RWPE2 (cell line): ENCODE results near the gene SHD.

Experiments
- ATAC-seq: fragments of 200-7000 bp; cut with Tn5 transposase; 3 replicates; pipeline ENCODE4 v1.9.1; 2021; ENCODE audit warnings: low read depth
- DNase-seq: peaks from one replicate; pipeline ENCODE4 v3.0.0-alpha.2; 2020; ENCODE audit warnings: low spot score
- H3K27ac ChIP-seq: fragments of 450-650 bp; 2 replicates; pipeline ENCODE4 v1.5.1; 2017; ENCODE audit warnings: mild to moderate bottlenecking; ENCODE audit not compliant: poor library complexity, severe bottlenecking
- H3K27me3 ChIP-seq: fragments of 250-450 bp; sonication (Bioruptor Pico); 2 replicates; pipeline ENCODE4 v1.5.1; 2021; ENCODE audit warnings: mild to moderate bottlenecking, moderate library complexity; ENCODE audit not compliant: insufficient read depth, poor library complexity, severe bottlenecking
- H3K36me3 ChIP-seq: fragments of 250-450 bp; sonication (Bioruptor Pico); 2 replicates; pipeline ENCODE4 v1.5.1; 2020; ENCODE audit warnings: low read depth, mild to moderate bottlenecking, moderate library complexity
- H3K4me1 ChIP-seq: fragments of 250-450 bp; sonication (Bioruptor Pico); 2 replicates; pipeline ENCODE4 v1.5.1; 2021; ENCODE audit warnings: mild to moderate bottlenecking, moderate library complexity; ENCODE audit not compliant: insufficient read depth, poor library complexity, severe bottlenecking
- H3K4me3 ChIP-seq: fragments of 250-450 bp; sonication (Bioruptor Pico); 2 replicates; pipeline ENCODE4 v1.5.1; 2021; ENCODE audit warnings: mild to moderate bottlenecking, moderate library complexity; ENCODE audit not compliant: severe bottlenecking
- H3K9me3 ChIP-seq: fragments of 250-450 bp; sonication (Bioruptor Pico); 2 replicates; pipeline ENCODE4 v1.5.1; 2021; ENCODE audit warnings: mild to moderate bottlenecking, moderate library complexity; ENCODE audit not compliant: severe bottlenecking
- CTCF ChIP-seq: fragments of 450-650 bp; IDR thresholded peaks from one replicate; pipeline ENCODE4 v1.5.1; 2017; ENCODE audit warnings: mild to moderate bottlenecking, moderate library complexity; ENCODE audit not compliant: poor library complexity, severe bottlenecking

SHD gene

GRCh38 chr19:4246767-4247593, 32.1 kb upstream of the SHD start, which contains the start of gene YJU2:
Gene YJU2 (plus strand): TSS chr19:4247080. CDS start chr19:4247147, 67 bp downstream.
- peak; percentile 93 for ATAC-seq
- H3K36me3 ChIP-seq: peaks cover 18% of the 10 kb centered on the region
- peak; percentile 59 for TF ChIP-seq CTCF
- H3K27me3 ChIP-seq: no peaks in the 10 kb centered on the region
- H3K4me3 ChIP-seq: peak within 1 kb of the TSS; percentile 78
- DNase-seq: peak; percentile 97
- H3K27ac ChIP-seq: peak within 1 kb of the TSS; percentile 59
- no peaks in the 10 kb centered on the region for H3K9me3 ChIP-seq
- H3K4me1 ChIP-seq: no peaks in the 10 kb centered on the region

- Histone ChIP-seq H3K4me3 (no peak overlapping the region), H3K4me1 (no peaks in the 10 kb centered on the region), H3K27me3 (no peaks in the 10 kb centered on the region), H3K27ac (no peak overlapping the region), H3K9me3 (no peaks in the 10 kb centered on the region), H3K36me3 (peaks cover 58% of the 10 kb centered on the region)
- ATAC-seq (no peak), DNase-seq (no peak)
- no peak for TF ChIP-seq CTCF
These were observed 22.5 kb upstream of the SHD start for GRCh38 chr19:4256563-4256962.

- Histone ChIP-seq H3K27ac (no peak overlapping the region), H3K27me3 (no peaks in the 10 kb centered on the region), H3K36me3 (peaks cover 54% of the 10 kb centered on the region), H3K4me3 (no peak overlapping the region), H3K4me1 (no peaks in the 10 kb centered on the region), H3K9me3 (no peaks in the 10 kb centered on the region)
- no peak for TF ChIP-seq CTCF
- DNase-seq: no peak
- no peak for ATAC-seq
These were observed 22.0 kb upstream of the SHD start for GRCh38 chr19:4257025-4257424.

GRCh38 chr19:4258181-4258580, 20.9 kb upstream of the SHD start:
- H3K36me3 ChIP-seq: peaks cover 45% of the 10 kb centered on the region
- DNase-seq: no peak
- no peaks in the 10 kb centered on the region for H3K27me3 ChIP-seq
- no peaks in the 10 kb centered on the region for H3K9me3 ChIP-seq
- H3K27ac ChIP-seq: no peak overlapping the region
- no peak for ATAC-seq
- no peak overlapping the region for H3K4me3 ChIP-seq
- H3K4me1 ChIP-seq: no peaks in the 10 kb centered on the region
- TF ChIP-seq CTCF: no peak

- TF ChIP-seq CTCF: no peak
- no peak overlapping the region for H3K27ac ChIP-seq
- H3K27me3 ChIP-seq: no peaks in the 10 kb centered on the region
- H3K4me1 ChIP-seq: no peaks in the 10 kb centered on the region
- H3K36me3 ChIP-seq: peaks cover 23% of the 10 kb centered on the region
- no peaks in the 10 kb centered on the region for H3K9me3 ChIP-seq
- no peak for DNase-seq
- ATAC-seq: no peak
- no peak overlapping the region for H3K4me3 ChIP-seq
These were observed 18.4 kb upstream of the SHD start for GRCh38 chr19:4260613-4261191.
